Measurements from ENCODE around the gene TUBG1.

- TF ChIP-seq POLR2A (IDR thresholded peaks at IDR 0.05): no peak
- TF ChIP-seq, protein P1, sequence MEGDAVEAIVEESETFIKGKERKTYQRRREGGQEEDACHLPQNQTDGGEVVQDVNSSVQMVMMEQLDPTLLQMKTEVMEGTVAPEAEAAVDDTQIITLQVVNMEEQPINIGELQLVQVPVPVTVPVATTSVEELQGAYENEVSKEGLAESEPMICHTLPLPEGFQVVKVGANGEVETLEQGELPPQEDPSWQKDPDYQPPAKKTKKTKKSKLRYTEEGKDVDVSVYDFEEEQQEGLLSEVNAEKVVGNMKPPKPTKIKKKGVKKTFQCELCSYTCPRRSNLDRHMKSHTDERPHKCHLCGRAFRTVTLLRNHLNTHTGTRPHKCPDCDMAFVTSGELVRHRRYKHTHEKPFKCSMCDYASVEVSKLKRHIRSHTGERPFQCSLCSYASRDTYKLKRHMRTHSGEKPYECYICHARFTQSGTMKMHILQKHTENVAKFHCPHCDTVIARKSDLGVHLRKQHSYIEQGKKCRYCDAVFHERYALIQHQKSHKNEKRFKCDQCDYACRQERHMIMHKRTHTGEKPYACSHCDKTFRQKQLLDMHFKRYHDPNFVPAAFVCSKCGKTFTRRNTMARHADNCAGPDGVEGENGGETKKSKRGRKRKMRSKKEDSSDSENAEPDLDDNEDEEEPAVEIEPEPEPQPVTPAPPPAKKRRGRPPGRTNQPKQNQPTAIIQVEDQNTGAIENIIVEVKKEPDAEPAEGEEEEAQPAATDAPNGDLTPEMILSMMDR (IDR thresholded peaks at IDR 0.05 in 4 of 5, conservative IDR thresholded peaks at IDR 0.05 in 1 of 5): no peak
These were observed 45.5 kb upstream of the TUBG1 start for GRCh38 chr17:42563950-42564349.
